GM23338 (cell line): Measurements from ENCODE around the gene KCNIP1. TPM values are rescaled to one million over a fixed set of nuclear protein-coding genes. Genes with fewer than 3 reads are reported as not detected.

Experiments
- ATAC-seq: fragments of 200-7000 bp; cut with Tn5 transposase; 3 replicates; pipeline ENCODE4 v1.9.1; 2020
- DNase-seq: peaks from one replicate; pipeline ENCODE4 v3.0.0-alpha.2; 2015; ENCODE audit warnings: low spot score
- H2AFZ ChIP-seq: fragments of 200-600 bp; sonication (generic); 2 replicates; pipeline ENCODE4 v1.8.0; 2016; ENCODE audit warnings: antibody characterized with exemption, mild to moderate bottlenecking, moderate library complexity
- H3F3A ChIP-seq: fragments of 200-600 bp; sonication (generic); replicated peaks from 2 replicates; pipeline ENCODE4 v1.8.0; 2017; ENCODE audit warnings: antibody characterized with exemption, mixed run types, low read depth
- H3K27ac ChIP-seq: fragments of 200-600 bp; sonication (generic); 2 replicates; pipeline ENCODE4 v1.6.1; 2016; ENCODE audit warnings: low read depth
- H3K27me3 ChIP-seq: fragments of 200-600 bp; sonication (generic); 2 replicates; pipeline ENCODE4 v1.8.0; 2016; ENCODE audit warnings: mild to moderate bottlenecking, mixed run types, moderate library complexity; ENCODE audit not compliant: insufficient read depth
- H3K36me3 ChIP-seq: fragments of 200-600 bp; sonication (generic); 2 replicates; pipeline ENCODE4 v1.8.0; 2016; ENCODE audit warnings: mild to moderate bottlenecking; ENCODE audit not compliant: insufficient read depth
- H3K4me1 ChIP-seq: fragments of 200-600 bp; sonication (generic); 2 replicates; pipeline ENCODE4 v1.8.0; 2016; ENCODE audit warnings: mild to moderate bottlenecking, moderate library complexity; ENCODE audit not compliant: insufficient read depth
- H3K4me2 ChIP-seq: fragments of 200-600 bp; sonication (generic); 2 replicates; pipeline ENCODE4 v1.7.1; 2017; ENCODE audit warnings: mixed run types
- H3K4me3 ChIP-seq: fragments of 200-600 bp; sonication (generic); 2 replicates; pipeline ENCODE4 v1.6.1; 2016; ENCODE audit warnings: mixed run types
- H3K79me2 ChIP-seq: fragments of 200-600 bp; sonication (generic); replicated peaks from 2 replicates; pipeline ENCODE4 v1.8.0; 2017; ENCODE audit warnings: mild to moderate bottlenecking; ENCODE audit not compliant: insufficient read depth
- H3K9me2 ChIP-seq: fragments of 200-600 bp; sonication (generic); 2 replicates; pipeline ENCODE4 v1.8.0; 2017; ENCODE audit not compliant: insufficient read depth
- H4K20me1 ChIP-seq: fragments of 200-600 bp; sonication (generic); replicated peaks from 2 replicates; pipeline ENCODE4 v1.8.0; 2017; ENCODE audit warnings: mild to moderate bottlenecking; ENCODE audit not compliant: insufficient read depth
- H3K27ac Mint-ChIP-seq: 2 replicates; pipeline ENCODE4 v1.8.0; 2020; ENCODE audit warnings: inconsistent platforms, mild to moderate bottlenecking, moderate library complexity, mixed read lengths
- H3K27me3 Mint-ChIP-seq: 3 replicates; pipeline ENCODE4 v1.8.0; 2022; ENCODE audit warnings: low read depth, mild to moderate bottlenecking, moderate library complexity, mixed read lengths, inconsistent platforms; ENCODE audit not compliant: insufficient read depth, poor library complexity
- H3K36me3 Mint-ChIP-seq: 3 replicates; pipeline ENCODE4 v1.8.0; 2021; ENCODE audit warnings: low read depth, mild to moderate bottlenecking, inconsistent platforms, moderate library complexity, mixed read lengths
- H3K4me1 Mint-ChIP-seq: 3 replicates; pipeline ENCODE4 v1.8.0; 2020; ENCODE audit warnings: mild to moderate bottlenecking, inconsistent platforms, mixed read lengths
- H3K4me3 Mint-ChIP-seq: 3 replicates; pipeline ENCODE4 v1.8.0; 2021; ENCODE audit warnings: moderate library complexity, mild to moderate bottlenecking, inconsistent platforms, mixed read lengths
- H3K9me3 Mint-ChIP-seq: 3 replicates; pipeline ENCODE4 v1.8.0; 2020; ENCODE audit warnings: moderate library complexity, mild to moderate bottlenecking, inconsistent platforms, mixed read lengths
- CREB1 ChIP-seq: fragments of 250-450 bp; sonication (Bioruptor Pico); IDR thresholded peaks from 2 replicates; pipeline ENCODE4 v1.5.0; 2020; ENCODE audit warnings: low read depth, mild to moderate bottlenecking, moderate library complexity
- EZH2 ChIP-seq: fragments of 200-600 bp; sonication (generic); IDR thresholded peaks from one replicate; pipeline ENCODE4 v1.8.0; 2017; ENCODE audit warnings: antibody characterized with exemption, mild to moderate bottlenecking, low read depth; ENCODE audit not compliant: unreplicated experiment
- EZH2phosphoT487 ChIP-seq: fragments of 200-600 bp; sonication (generic); IDR thresholded peaks from one replicate; pipeline ENCODE4 v1.8.1; 2018; ENCODE audit warnings: antibody characterized with exemption; ENCODE audit not compliant: unreplicated experiment
- JUNB ChIP-seq: IDR thresholded peaks from one replicate; pipeline ENCODE4 v1.6.1; 2016; ENCODE audit warnings: antibody characterized with exemption; ENCODE audit not compliant: unreplicated experiment
- NANOG ChIP-seq: IDR thresholded peaks from 2 replicates; pipeline ENCODE4 v1.6.1; 2016; ENCODE audit warnings: antibody characterized with exemption, borderline replicate concordance
- STAT1 ChIP-seq: IDR thresholded peaks from one replicate; pipeline ENCODE4 v1.6.1; 2016; ENCODE audit warnings: antibody characterized with exemption; ENCODE audit not compliant: unreplicated experiment
- polyA plus RNA-seq: library from polyadenylated mRNA; unstranded; fragments of >200 nt; fragmentation: Nextera tagmentation; extraction: Ambion mirVana; gene quantifications from 2 replicates; pipeline ENCODE4 v1.2.1, GENCODE V29; 2016
- total RNA-seq: library from RNA; depleted of rRNA; stranded (reverse); fragments of >200 nt; shearing (Covaris generic); gene quantifications from 2 replicates; pipeline ENCODE4 v1.2.3, GENCODE V29; 2014
- TF ChIP-seq, protein P1 (sequence below), 2 experiments: fragments of 200-600 bp in 1 of 2; sonication (generic) in 1 of 2; conservative IDR thresholded peaks; 2 replicates each; pipeline versions ENCODE4 v1.5.1 to v1.6.1; 2016 to 2017; ENCODE audit warnings: antibody characterized with exemption in 2 of 2, low read depth in 2 of 2, mild to moderate bottlenecking in 2 of 2, moderate library complexity in 1 of 2
- TF ChIP-seq, protein P2 (sequence below): fragments of 250-450 bp; sonication (Bioruptor Pico); IDR thresholded peaks from 2 replicates; pipeline ENCODE4 v1.5.0; 2020; ENCODE audit warnings: mild to moderate bottlenecking, moderate library complexity
- TF ChIP-seq, protein P3 (sequence below): IDR thresholded peaks from one replicate; pipeline ENCODE4 v1.6.1; 2018; ENCODE audit warnings: antibody characterized with exemption; ENCODE audit not compliant: unreplicated experiment

The KCNIP1 gene
- total and polyA plus RNA-seq, 2 experiments from 2014 or later, result 0.31 to 0.87 TPM

DNA sequence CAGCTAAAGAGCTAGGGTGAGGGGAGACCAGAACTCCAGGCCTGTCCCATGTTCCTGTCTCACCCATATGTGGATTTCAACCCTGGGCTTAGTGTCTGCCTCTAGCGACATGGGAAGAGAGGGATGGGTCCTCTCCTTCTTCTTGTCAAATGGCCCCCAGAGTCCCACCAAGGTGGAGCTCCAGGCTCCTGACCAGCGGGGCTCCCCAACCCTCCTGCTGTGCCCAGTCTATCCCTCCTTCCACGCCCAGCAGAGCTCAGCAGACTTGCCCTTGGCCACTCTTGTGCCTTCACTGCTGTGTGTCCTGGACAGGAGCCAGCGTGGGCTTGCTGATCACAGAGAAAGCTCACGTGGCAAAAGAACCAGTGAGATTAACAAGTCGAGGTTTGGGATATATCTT lies 156.7 kb downstream of the KCNIP1 start:
- no peak overlapping the region for H3K4me3 ChIP-seq
- H3K9me2 ChIP-seq, result peaks cover 20% of the 10 kb centered on the region
- Mint-ChIP-seq H3K9me3 (no peaks in the 10 kb centered on the region), H3K27me3 (peaks cover 8% of the 10 kb centered on the region), H3K4me3 (no peak overlapping the region), H3K27ac (no peak overlapping the region), H3K36me3 (no peaks in the 10 kb centered on the region), H3K4me1 (no peaks in the 10 kb centered on the region; the same call in 2 of the 3 replicates)
- H3K4me2 ChIP-seq, result no peak overlapping the region
- no peak overlapping the region for H3K27ac ChIP-seq
- H3K27me3 ChIP-seq, result no peaks in the 10 kb centered on the region
- TF ChIP-seq, protein P1, sequence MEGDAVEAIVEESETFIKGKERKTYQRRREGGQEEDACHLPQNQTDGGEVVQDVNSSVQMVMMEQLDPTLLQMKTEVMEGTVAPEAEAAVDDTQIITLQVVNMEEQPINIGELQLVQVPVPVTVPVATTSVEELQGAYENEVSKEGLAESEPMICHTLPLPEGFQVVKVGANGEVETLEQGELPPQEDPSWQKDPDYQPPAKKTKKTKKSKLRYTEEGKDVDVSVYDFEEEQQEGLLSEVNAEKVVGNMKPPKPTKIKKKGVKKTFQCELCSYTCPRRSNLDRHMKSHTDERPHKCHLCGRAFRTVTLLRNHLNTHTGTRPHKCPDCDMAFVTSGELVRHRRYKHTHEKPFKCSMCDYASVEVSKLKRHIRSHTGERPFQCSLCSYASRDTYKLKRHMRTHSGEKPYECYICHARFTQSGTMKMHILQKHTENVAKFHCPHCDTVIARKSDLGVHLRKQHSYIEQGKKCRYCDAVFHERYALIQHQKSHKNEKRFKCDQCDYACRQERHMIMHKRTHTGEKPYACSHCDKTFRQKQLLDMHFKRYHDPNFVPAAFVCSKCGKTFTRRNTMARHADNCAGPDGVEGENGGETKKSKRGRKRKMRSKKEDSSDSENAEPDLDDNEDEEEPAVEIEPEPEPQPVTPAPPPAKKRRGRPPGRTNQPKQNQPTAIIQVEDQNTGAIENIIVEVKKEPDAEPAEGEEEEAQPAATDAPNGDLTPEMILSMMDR (conservative IDR thresholded peaks at IDR 0.05; ENCODE audit: low read depth in 2 of 2), result no peak
- TF ChIP-seq EZH2 (no peak), NANOG (no peak), EZH2phosphoT487 (no peak), JUNB (no peak), CREB1 (CRISPR knock-in tag) (no peak), STAT1 (no peak)
- TF ChIP-seq, protein P2, sequence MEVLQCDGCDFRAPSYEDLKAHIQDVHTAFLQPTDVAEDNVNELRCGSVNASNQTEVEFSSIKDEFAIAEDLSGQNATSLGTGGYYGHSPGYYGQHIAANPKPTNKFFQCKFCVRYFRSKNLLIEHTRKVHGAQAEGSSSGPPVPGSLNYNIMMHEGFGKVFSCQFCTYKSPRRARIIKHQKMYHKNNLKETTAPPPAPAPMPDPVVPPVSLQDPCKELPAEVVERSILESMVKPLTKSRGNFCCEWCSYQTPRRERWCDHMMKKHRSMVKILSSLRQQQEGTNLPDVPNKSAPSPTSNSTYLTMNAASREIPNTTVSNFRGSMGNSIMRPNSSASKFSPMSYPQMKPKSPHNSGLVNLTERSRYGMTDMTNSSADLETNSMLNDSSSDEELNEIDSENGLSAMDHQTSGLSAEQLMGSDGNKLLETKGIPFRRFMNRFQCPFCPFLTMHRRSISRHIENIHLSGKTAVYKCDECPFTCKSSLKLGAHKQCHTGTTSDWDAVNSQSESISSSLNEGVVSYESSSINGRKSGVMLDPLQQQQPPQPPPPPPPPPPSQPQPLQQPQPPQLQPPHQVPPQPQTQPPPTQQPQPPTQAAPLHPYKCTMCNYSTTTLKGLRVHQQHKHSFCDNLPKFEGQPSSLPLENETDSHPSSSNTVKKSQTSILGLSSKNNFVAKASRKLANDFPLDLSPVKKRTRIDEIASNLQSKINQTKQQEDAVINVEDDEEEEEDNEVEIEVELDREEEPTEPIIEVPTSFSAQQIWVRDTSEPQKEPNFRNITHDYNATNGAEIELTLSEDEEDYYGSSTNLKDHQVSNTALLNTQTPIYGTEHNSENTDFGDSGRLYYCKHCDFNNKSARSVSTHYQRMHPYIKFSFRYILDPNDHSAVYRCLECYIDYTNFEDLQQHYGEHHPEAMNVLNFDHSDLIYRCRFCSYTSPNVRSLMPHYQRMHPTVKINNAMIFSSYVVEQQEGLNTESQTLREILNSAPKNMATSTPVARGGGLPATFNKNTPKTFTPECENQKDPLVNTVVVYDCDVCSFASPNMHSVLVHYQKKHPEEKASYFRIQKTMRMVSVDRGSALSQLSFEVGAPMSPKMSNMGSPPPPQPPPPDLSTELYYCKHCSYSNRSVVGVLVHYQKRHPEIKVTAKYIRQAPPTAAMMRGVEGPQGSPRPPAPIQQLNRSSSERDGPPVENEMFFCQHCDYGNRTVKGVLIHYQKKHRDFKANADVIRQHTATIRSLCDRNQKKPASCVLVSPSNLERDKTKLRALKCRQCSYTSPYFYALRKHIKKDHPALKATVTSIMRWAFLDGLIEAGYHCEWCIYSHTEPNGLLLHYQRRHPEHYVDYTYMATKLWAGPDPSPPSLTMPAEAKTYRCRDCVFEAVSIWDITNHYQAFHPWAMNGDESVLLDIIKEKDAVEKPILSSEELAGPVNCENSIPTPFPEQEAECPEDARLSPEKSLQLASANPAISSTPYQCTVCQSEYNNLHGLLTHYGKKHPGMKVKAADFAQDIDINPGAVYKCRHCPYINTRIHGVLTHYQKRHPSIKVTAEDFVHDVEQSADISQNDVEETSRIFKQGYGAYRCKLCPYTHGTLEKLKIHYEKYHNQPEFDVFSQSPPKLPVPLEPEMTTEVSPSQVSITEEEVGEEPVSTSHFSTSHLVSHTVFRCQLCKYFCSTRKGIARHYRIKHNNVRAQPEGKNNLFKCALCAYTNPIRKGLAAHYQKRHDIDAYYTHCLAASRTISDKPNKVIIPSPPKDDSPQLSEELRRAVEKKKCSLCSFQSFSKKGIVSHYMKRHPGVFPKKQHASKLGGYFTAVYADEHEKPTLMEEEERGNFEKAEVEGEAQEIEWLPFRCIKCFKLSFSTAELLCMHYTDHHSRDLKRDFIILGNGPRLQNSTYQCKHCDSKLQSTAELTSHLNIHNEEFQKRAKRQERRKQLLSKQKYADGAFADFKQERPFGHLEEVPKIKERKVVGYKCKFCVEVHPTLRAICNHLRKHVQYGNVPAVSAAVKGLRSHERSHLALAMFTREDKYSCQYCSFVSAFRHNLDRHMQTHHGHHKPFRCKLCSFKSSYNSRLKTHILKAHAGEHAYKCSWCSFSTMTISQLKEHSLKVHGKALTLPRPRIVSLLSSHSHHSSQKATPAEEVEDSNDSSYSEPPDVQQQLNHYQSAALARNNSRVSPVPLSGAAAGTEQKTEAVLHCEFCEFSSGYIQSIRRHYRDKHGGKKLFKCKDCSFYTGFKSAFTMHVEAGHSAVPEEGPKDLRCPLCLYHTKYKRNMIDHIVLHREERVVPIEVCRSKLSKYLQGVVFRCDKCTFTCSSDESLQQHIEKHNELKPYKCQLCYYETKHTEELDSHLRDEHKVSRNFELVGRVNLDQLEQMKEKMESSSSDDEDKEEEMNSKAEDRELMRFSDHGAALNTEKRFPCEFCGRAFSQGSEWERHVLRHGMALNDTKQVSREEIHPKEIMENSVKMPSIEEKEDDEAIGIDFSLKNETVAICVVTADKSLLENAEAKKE, result no peak
- TF ChIP-seq, protein P3, sequence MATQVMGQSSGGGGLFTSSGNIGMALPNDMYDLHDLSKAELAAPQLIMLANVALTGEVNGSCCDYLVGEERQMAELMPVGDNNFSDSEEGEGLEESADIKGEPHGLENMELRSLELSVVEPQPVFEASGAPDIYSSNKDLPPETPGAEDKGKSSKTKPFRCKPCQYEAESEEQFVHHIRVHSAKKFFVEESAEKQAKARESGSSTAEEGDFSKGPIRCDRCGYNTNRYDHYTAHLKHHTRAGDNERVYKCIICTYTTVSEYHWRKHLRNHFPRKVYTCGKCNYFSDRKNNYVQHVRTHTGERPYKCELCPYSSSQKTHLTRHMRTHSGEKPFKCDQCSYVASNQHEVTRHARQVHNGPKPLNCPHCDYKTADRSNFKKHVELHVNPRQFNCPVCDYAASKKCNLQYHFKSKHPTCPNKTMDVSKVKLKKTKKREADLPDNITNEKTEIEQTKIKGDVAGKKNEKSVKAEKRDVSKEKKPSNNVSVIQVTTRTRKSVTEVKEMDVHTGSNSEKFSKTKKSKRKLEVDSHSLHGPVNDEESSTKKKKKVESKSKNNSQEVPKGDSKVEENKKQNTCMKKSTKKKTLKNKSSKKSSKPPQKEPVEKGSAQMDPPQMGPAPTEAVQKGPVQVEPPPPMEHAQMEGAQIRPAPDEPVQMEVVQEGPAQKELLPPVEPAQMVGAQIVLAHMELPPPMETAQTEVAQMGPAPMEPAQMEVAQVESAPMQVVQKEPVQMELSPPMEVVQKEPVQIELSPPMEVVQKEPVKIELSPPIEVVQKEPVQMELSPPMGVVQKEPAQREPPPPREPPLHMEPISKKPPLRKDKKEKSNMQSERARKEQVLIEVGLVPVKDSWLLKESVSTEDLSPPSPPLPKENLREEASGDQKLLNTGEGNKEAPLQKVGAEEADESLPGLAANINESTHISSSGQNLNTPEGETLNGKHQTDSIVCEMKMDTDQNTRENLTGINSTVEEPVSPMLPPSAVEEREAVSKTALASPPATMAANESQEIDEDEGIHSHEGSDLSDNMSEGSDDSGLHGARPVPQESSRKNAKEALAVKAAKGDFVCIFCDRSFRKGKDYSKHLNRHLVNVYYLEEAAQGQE, result no peak
- H3K36me3 ChIP-seq, result no peaks in the 10 kb centered on the region
- no peaks in the 10 kb centered on the region for H3K79me2 ChIP-seq
- ATAC-seq (no peak), DNase-seq (no peak)
- no peak overlapping the region for H2AFZ ChIP-seq
- no peaks in the 10 kb centered on the region for H4K20me1 ChIP-seq
- no peaks in the 10 kb centered on the region for H3K4me1 ChIP-seq
- no peaks in the 10 kb centered on the region for H3F3A ChIP-seq
